H1 (cell line): ENCODE results near the gene ZC3H8. TPM values are rescaled to one million over a fixed set of nuclear protein-coding genes. Genes with fewer than 3 reads are reported as not detected.

ENCODE experiments used
- BCL11A ChIP-seq, 2 experiments: IDR thresholded peaks; one replicate each; pipeline ENCODE4 v1.6.1; 2011; ENCODE audit warnings: low read depth in 2 of 2, low read length in 2 of 2, mild to moderate bottlenecking in 2 of 2
- E2F6 ChIP-seq: IDR thresholded peaks from 2 replicates; pipeline ENCODE4 v1.6.1; 2012; ENCODE audit warnings: inconsistent platforms
- GABPA ChIP-seq: IDR thresholded peaks from 2 replicates; pipeline ENCODE4 v1.6.1; 2011; ENCODE audit warnings: mild to moderate bottlenecking, low read length, moderate library complexity, borderline replicate concordance; ENCODE audit not compliant: insufficient read depth
- KDM5A ChIP-seq: fragments of 200-600 bp; IDR thresholded peaks from 2 replicates; pipeline ENCODE4 v1.7.1; 2012; ENCODE audit warnings: mild to moderate bottlenecking, low read length, inconsistent platforms, mixed read lengths
- NRF1 ChIP-seq: IDR thresholded peaks from 2 replicates; pipeline ENCODE4 v1.6.1; 2011; ENCODE audit warnings: mild to moderate bottlenecking, low read depth, low read length, improper control_type of control experiment
- SRF ChIP-seq: IDR thresholded peaks from 2 replicates; pipeline ENCODE4 v1.6.1; 2011; ENCODE audit warnings: mild to moderate bottlenecking, low read depth, low read length, moderate library complexity
- TAF7 ChIP-seq: optimal IDR thresholded peaks from 2 replicates; pipeline ENCODE3; 2011; ENCODE audit warnings: low read depth, mild to moderate bottlenecking, inconsistent platforms, low read length, moderate library complexity, borderline replicate concordance
- polyA plus RNA-seq, 7 experiments: library from polyadenylated mRNA; depleted of rRNA in 3 of 7; stranded (reverse) in 5 of 7; unstranded in 2 of 7; fragments of >200 nt in 5 of 7; fragments of 200-250 nt in 2 of 7; gene quantifications; 1 replicate in 5 of 7; 2 replicates in 1 of 7; 4 replicates in 1 of 7; pipeline versions ENCODE4 v1.2.1 to v1.2.3, GENCODE V29; 2011 to 2013; ENCODE audit warnings: missing spikeins in 2 of 7, mixed read lengths in 2 of 7
- total RNA-seq: library from RNA; stranded (reverse); fragmentation: NEBNext Ultra II Directional; extraction: Animal tissue kit (Norgen Biotek cat#: 25700); gene quantifications from 2 replicates; pipeline ENCODE4 v1.2.1, GENCODE V29; 2021

The ZC3H8 gene
- total and polyA plus RNA-seq, 2 of the 8 experiments (the other 6 are each of a cell fraction or from before 2014, with no cell fraction given) = 1.9 to 7.1 TPM

GRCh38 chr2:112268547-112268946 lies 13.7 kb upstream of the ZC3H8 start (continued):
- TF ChIP-seq NRF1 (no peak), SRF (no peak), TAF7 (no peak), GABPA (no peak), E2F6 (no peak), KDM5A (no peak), BCL11A (IDR thresholded peaks at IDR 0.05; ENCODE audit: low read depth in 2 of 2, low read length in 2 of 2) (no peak)
